GM23248 (cell line): Measurements from ENCODE around the gene UBE2N.

ENCODE experiments used
- EZH2 ChIP-seq: fragments of 200-600 bp; sonication (generic); IDR thresholded peaks from 2 replicates; pipeline ENCODE4 v1.6.1; 2018; ENCODE audit warnings: antibody characterized with exemption, mild to moderate bottlenecking; ENCODE audit not compliant: insufficient read depth, poor library complexity, severe bottlenecking
- EZH2phosphoT487 ChIP-seq: fragments of 200-600 bp; sonication (generic); IDR thresholded peaks from 2 replicates; pipeline ENCODE4 v1.6.1; 2018; ENCODE audit warnings: antibody characterized with exemption, moderate library complexity, mild to moderate bottlenecking, low read depth; ENCODE audit not compliant: insufficient read depth

- no peak for TF ChIP-seq EZH2
- no peak for TF ChIP-seq EZH2phosphoT487
Measured at GRCh38 chr12:93366422-93366821, 75.3 kb downstream of the UBE2N start.
